Activated T-helper 17 cell treated with anti-CD3 and anti-CD28 coated beads, Interleukin-2, amount 50 U/mL, for 72 hours (primary cell): Measurements from ENCODE around the gene SSH2. TPM values are rescaled to one million over a fixed set of nuclear protein-coding genes. Genes with fewer than 3 reads are reported as not detected.

Source experiments
- total RNA-seq, 2 donors: library from RNA; stranded (reverse); gene quantifications; one replicate each; pipeline ENCODE4 v1.2.3, GENCODE V29; 2022

The SSH2 gene
- total RNA-seq, 2 donors from 2014 or later = 49.7 to 50.0 TPM

Other genes with a start within 250 kb of the SSH2 start
- 1 to 10 TPM; 1.1 to 1.8 TPM for gene EFCAB5, start 11.4 kb upstream of the SSH2 start, total RNA-seq
- 10 to 100 TPM; 29.8 to 39.5 TPM for gene NSRP1, start 186.6 kb upstream of the SSH2 start, total RNA-seq